Mucosa of stomach (tissue), 1 donor: ENCODE data around the gene SLC9A1.

Experiments
- H3K27me3 ChIP-seq: one replicate; pipeline ENCODE4 v1.7.0; 2013; ENCODE audit warnings: mild to moderate bottlenecking, low read length; ENCODE audit not compliant: control insufficient read depth, insufficient read depth
- H3K36me3 ChIP-seq: one replicate; pipeline ENCODE4 v1.7.0; 2013; ENCODE audit warnings: low read length; ENCODE audit not compliant: control insufficient read depth, insufficient read depth
- H3K4me1 ChIP-seq: one replicate; pipeline ENCODE4 v1.7.0; 2013; ENCODE audit warnings: mild to moderate bottlenecking, low read length; ENCODE audit not compliant: control insufficient read depth, insufficient read depth
- H3K4me3 ChIP-seq: one replicate; pipeline ENCODE4 v1.7.0; 2013; ENCODE audit warnings: low read length
- H3K9ac ChIP-seq: one replicate; pipeline ENCODE4 v1.7.0; 2013; ENCODE audit warnings: mild to moderate bottlenecking, low read length, moderate library complexity
- H3K9me3 ChIP-seq: one replicate; pipeline ENCODE4 v1.7.0; 2013; ENCODE audit warnings: mild to moderate bottlenecking, low read length, moderate library complexity; ENCODE audit not compliant: control insufficient read depth
- donor health status: Pancreatic carcinoma.

The SLC9A1 gene

GRCh38 chr1:27138927-27139326 is 16.0 kb downstream of the SLC9A1 start:
- Histone ChIP-seq H3K9ac (no peak overlapping the region), H3K4me3 (no peak overlapping the region), H3K4me1 (peaks cover 97% of the 10 kb centered on the region), H3K36me3 (peaks cover 4% of the 10 kb centered on the region), H3K27me3 (no peaks in the 10 kb centered on the region), H3K9me3 (no peaks in the 10 kb centered on the region)

- Histone ChIP-seq H3K4me1 (peaks cover 98% of the 10 kb centered on the region), H3K27me3 (no peaks in the 10 kb centered on the region), H3K4me3 (no peak overlapping the region), H3K9ac (peak overlapping the region; percentile 62), H3K9me3 (no peaks in the 10 kb centered on the region), H3K36me3 (peaks cover 7% of the 10 kb centered on the region)
Observed at GRCh38 chr1:27138368-27138767, 16.6 kb downstream of the SLC9A1 start.

GRCh38 chr1:27137544-27138075 is 17.3 kb downstream of the SLC9A1 start:
- Histone ChIP-seq H3K9me3 (no peaks in the 10 kb centered on the region), H3K4me1 (peaks cover 98% of the 10 kb centered on the region), H3K27me3 (no peaks in the 10 kb centered on the region), H3K9ac (peak overlapping the region; percentile 62), H3K4me3 (no peak overlapping the region), H3K36me3 (peaks cover 10% of the 10 kb centered on the region)

GRCh38 chr1:27136998-27137542 is 17.9 kb downstream of the SLC9A1 start:
- Histone ChIP-seq H3K27me3 (no peaks in the 10 kb centered on the region), H3K9ac (peak overlapping the region; percentile 62), H3K36me3 (peaks cover 10% of the 10 kb centered on the region), H3K4me3 (no peak overlapping the region), H3K9me3 (no peaks in the 10 kb centered on the region), H3K4me1 (peaks cover 98% of the 10 kb centered on the region)

GRCh38 chr1:27136236-27136551 is 18.7 kb downstream of the SLC9A1 start:
- no peak overlapping the region for H3K4me3 ChIP-seq
- H3K36me3 ChIP-seq = peaks cover 10% of the 10 kb centered on the region
- H3K4me1 ChIP-seq = peaks cover 90% of the 10 kb centered on the region
- H3K9ac ChIP-seq = peak overlapping the region; percentile 62
- H3K27me3 ChIP-seq = no peaks in the 10 kb centered on the region
- H3K9me3 ChIP-seq = no peaks in the 10 kb centered on the region

GRCh38 chr1:27135541-27136235 is 19.2 kb downstream of the SLC9A1 start:
- Histone ChIP-seq H3K9ac (peak overlapping the region; percentile 62), H3K4me3 (no peak overlapping the region), H3K27me3 (no peaks in the 10 kb centered on the region), H3K4me1 (peaks cover 91% of the 10 kb centered on the region), H3K36me3 (peaks cover 10% of the 10 kb centered on the region), H3K9me3 (no peaks in the 10 kb centered on the region)

- Histone ChIP-seq H3K9me3 (no peaks in the 10 kb centered on the region), H3K4me1 (peaks cover 82% of the 10 kb centered on the region), H3K9ac (peak overlapping the region; percentile 35), H3K4me3 (no peak overlapping the region), H3K36me3 (peaks cover 10% of the 10 kb centered on the region), H3K27me3 (no peaks in the 10 kb centered on the region)
Observed at GRCh38 chr1:27133991-27134390, 20.9 kb downstream of the SLC9A1 start.

GRCh38 chr1:27133158-27133557 is 21.8 kb downstream of the SLC9A1 start:
- H3K36me3 ChIP-seq = peaks cover 10% of the 10 kb centered on the region
- peak overlapping the region; percentile 35 for H3K9ac ChIP-seq
- no peaks in the 10 kb centered on the region for H3K27me3 ChIP-seq
- peaks cover 74% of the 10 kb centered on the region for H3K4me1 ChIP-seq
- no peak overlapping the region for H3K4me3 ChIP-seq
- no peaks in the 10 kb centered on the region for H3K9me3 ChIP-seq

GRCh38 chr1:27132624-27133023 is 22.3 kb downstream of the SLC9A1 start:
- H3K27me3 ChIP-seq = no peaks in the 10 kb centered on the region
- no peaks in the 10 kb centered on the region for H3K9me3 ChIP-seq
- H3K9ac ChIP-seq = peak overlapping the region; percentile 35
- H3K4me3 ChIP-seq = no peak overlapping the region
- H3K36me3 ChIP-seq = peaks cover 13% of the 10 kb centered on the region
- peaks cover 73% of the 10 kb centered on the region for H3K4me1 ChIP-seq

- Histone ChIP-seq H3K9ac (peak overlapping the region; percentile 35), H3K27me3 (no peaks in the 10 kb centered on the region), H3K9me3 (no peaks in the 10 kb centered on the region), H3K4me1 (peaks cover 73% of the 10 kb centered on the region), H3K36me3 (peaks cover 18% of the 10 kb centered on the region), H3K4me3 (no peak overlapping the region)
Observed at GRCh38 chr1:27132147-27132546, 22.8 kb downstream of the SLC9A1 start.

GRCh38 chr1:27130798-27131197 is 24.1 kb downstream of the SLC9A1 start:
- Histone ChIP-seq H3K4me3 (no peak overlapping the region), H3K4me1 (peaks cover 71% of the 10 kb centered on the region), H3K9ac (peak overlapping the region; percentile 40), H3K27me3 (no peaks in the 10 kb centered on the region), H3K9me3 (no peaks in the 10 kb centered on the region), H3K36me3 (peaks cover 19% of the 10 kb centered on the region)

- H3K36me3 ChIP-seq = peaks cover 18% of the 10 kb centered on the region
- peaks cover 64% of the 10 kb centered on the region for H3K4me1 ChIP-seq
- no peaks in the 10 kb centered on the region for H3K9me3 ChIP-seq
- H3K4me3 ChIP-seq = no peak overlapping the region
- no peak overlapping the region for H3K9ac ChIP-seq
- H3K27me3 ChIP-seq = no peaks in the 10 kb centered on the region
Observed at GRCh38 chr1:27129225-27129624, 25.7 kb downstream of the SLC9A1 start.
